GM18907 (cell line): ENCODE results near the gene CDPF1.
"Not testable (repeated sequence)": the region's sequence is repeated elsewhere in the genome, so short reads cannot be mapped to it uniquely, and the experiment has no call there.

Experiments used
- ATAC-seq: cut with Tn5 transposase; IDR thresholded peaks from one replicate; pipeline ENCODE4 v1.9.1; 2021; ENCODE audit warnings: mild to moderate bottlenecking, moderate library complexity; ENCODE audit not compliant: unreplicated experiment

The CDPF1 gene

GRCh38 chr22:46226577-46226976, 23.5 kb downstream of the CDPF1 start:
- no peak for ATAC-seq

GRCh38 chr22:46225631-46226030, 24.5 kb downstream of the CDPF1 start:
- ATAC-seq, result no peak

GRCh38 chr22:46224898-46225290, 25.2 kb downstream of the CDPF1 start:
- no peak for ATAC-seq

- ATAC-seq, result no peak
These were observed 25.8 kb downstream of the CDPF1 start for GRCh38 chr22:46224044-46224897.

GRCh38 chr22:46220921-46221320, 29.2 kb downstream of the CDPF1 start:
- ATAC-seq, result no peak

GRCh38 chr22:46219636-46220035, 30.5 kb downstream of the CDPF1 start:
- ATAC-seq, result no peak

- no peak for ATAC-seq
These were observed 35.5 kb downstream of the CDPF1 start for GRCh38 chr22:46214616-46215015.

- no peak for ATAC-seq
These were observed 35.9 kb downstream of the CDPF1 start for GRCh38 chr22:46214149-46214548.

- no peak for ATAC-seq
These were observed 37.0 kb downstream of the CDPF1 start for GRCh38 chr22:46213052-46213451.

- ATAC-seq, result no peak
These were observed 37.9 kb downstream of the CDPF1 start for GRCh38 chr22:46212195-46212594.

- ATAC-seq, result no peak
These were observed 40.8 kb downstream of the CDPF1 start for GRCh38 chr22:46209262-46209661.

GRCh38 chr22:46203601-46203980, 46.5 kb downstream of the CDPF1 start:
- no peak for ATAC-seq

- ATAC-seq, result no peak
These were observed 47.0 kb downstream of the CDPF1 start for GRCh38 chr22:46202897-46203600.

- no peak for ATAC-seq
These were observed 48.9 kb downstream of the CDPF1 start for GRCh38 chr22:46201059-46201757.

GRCh38 chr22:46198806-46199205, 51.3 kb downstream of the CDPF1 start:
- not testable (repeated sequence) for ATAC-seq

- no peak for ATAC-seq
These were observed 51.8 kb downstream of the CDPF1 start for GRCh38 chr22:46198274-46198673.

- ATAC-seq, result no peak
These were observed 53.8 kb downstream of the CDPF1 start for GRCh38 chr22:46196278-46196677.

- no peak for ATAC-seq
These were observed 54.5 kb downstream of the CDPF1 start for GRCh38 chr22:46195487-46196165.
